Urinary bladder (tissue), 2 donors: Measurements from ENCODE around the gene S100B. TPM values are rescaled to one million over a fixed set of nuclear protein-coding genes. Genes with fewer than 3 reads are reported as not detected.

Experiments
- polyA plus RNA-seq: library from polyadenylated mRNA; stranded (reverse); fragments of 200-250 nt; gene quantifications from one replicate; pipeline ENCODE4 v1.2.3, GENCODE V29; 2013
- total RNA-seq: library from RNA; depleted of rRNA; stranded (reverse); fragments of >200 nt; gene quantifications from one replicate; pipeline ENCODE4 v1.2.3, GENCODE V29; 2014
- donor health status: healthy.

S100B gene
- total and polyA plus RNA-seq, 2 donors: 12.4 to 31.9 TPM

Other genes with a start within 250 kb of the S100B start
- 44.8 TPM for gene DIP2A, start 146.2 kb downstream of the S100B start, total RNA-seq
- 18.2 TPM for gene DIP2A, start 146.2 kb downstream of the S100B start, polyA plus RNA-seq
- 122 TPM for gene PRMT2, start 30.6 kb upstream of the S100B start, total RNA-seq
- 145 TPM for gene PRMT2, start 30.6 kb upstream of the S100B start, polyA plus RNA-seq